A673 (cell line): Measurements from ENCODE around the gene DEDD. TPM values are rescaled to one million over a fixed set of nuclear protein-coding genes. Genes with fewer than 3 reads are reported as not detected.

ENCODE experiments used
- BruUV-seq: library from RNA; stranded (reverse); fragments of 400-500 nt; replicated peaks from 2 replicates; lab custom pipeline; 2021; lab: Mats Ljungman, UMichigan
- CTCF ChIA-PET: fragments of 300-600 bp; sonication (Branson Sonifier 250); formaldehyde crosslinking; loops from one replicate; lab custom pipeline; 2022; ENCODE audit warnings: antibody characterized with exemption; lab: Charles Lee
- POLR2A ChIA-PET: fragments of 300-600 bp; sonication (Branson Sonifier 250); formaldehyde crosslinking; loops from one replicate; lab custom pipeline; 2022; ENCODE audit warnings: antibody characterized with exemption; ENCODE audit not compliant: low non-redundant PET; lab: Charles Lee
- DNase-seq: peaks from one replicate; pipeline ENCODE4 v3.0.0-alpha.2; 2015; ENCODE audit warnings: low spot score
- H3K27ac ChIP-seq: fragments of 200-600 bp; sonication (generic); 2 replicates; pipeline ENCODE4 v1.5.1; 2016; ENCODE audit warnings: mixed run types, low read depth, mild to moderate bottlenecking, mixed read lengths, antibody characterized with exemption, low read length; ENCODE audit not compliant: poor library complexity, severe bottlenecking
- H3K27me3 ChIP-seq: fragments of 200-600 bp; sonication (generic); replicated peaks from 2 replicates; pipeline ENCODE4 v1.6.1; 2017; ENCODE audit warnings: mixed run types, low read depth, mild to moderate bottlenecking, mixed read lengths, antibody characterized with exemption, low read length; ENCODE audit not compliant: insufficient read depth, poor library complexity
- H3K36me3 ChIP-seq: fragments of 200-600 bp; sonication (generic); 2 replicates; pipeline ENCODE4 v1.6.1; 2016; ENCODE audit warnings: mixed run types, mild to moderate bottlenecking, mixed read lengths, antibody characterized with exemption, low read length; ENCODE audit not compliant: insufficient read depth, poor library complexity, severe bottlenecking
- H3K4me1 ChIP-seq: fragments of 200-600 bp; sonication (generic); 2 replicates; pipeline ENCODE4 v1.6.1; 2017; ENCODE audit warnings: mixed run types, mild to moderate bottlenecking, mixed read lengths, antibody characterized with exemption, low read length; ENCODE audit not compliant: insufficient read depth, poor library complexity, severe bottlenecking
- H3K4me3 ChIP-seq: fragments of 200-600 bp; sonication (generic); 2 replicates; pipeline ENCODE4 v1.5.1; 2016; ENCODE audit warnings: low read depth, mixed run types, mild to moderate bottlenecking, mixed read lengths, low read length; ENCODE audit not compliant: poor library complexity, severe bottlenecking
- H3K9me3 ChIP-seq: fragments of 200-600 bp; sonication (generic); 2 replicates; pipeline ENCODE4 v1.6.1; 2016; ENCODE audit warnings: mixed run types, low read depth, mild to moderate bottlenecking, mixed read lengths, antibody characterized with exemption, low read length; ENCODE audit not compliant: poor library complexity, severe bottlenecking
- EZH2 ChIP-seq: fragments of 200-600 bp; sonication (generic); IDR thresholded peaks from 2 replicates; pipeline ENCODE4 v1.6.1; 2017; ENCODE audit warnings: borderline replicate concordance, low read depth, mild to moderate bottlenecking, mixed read lengths, antibody characterized with exemption, low read length; ENCODE audit not compliant: poor library complexity, severe bottlenecking
- intact Hi-C: fragments of 100-400 bp; cut with micrococcal nuclease; formaldehyde crosslinking; loops from one replicate; pipeline ENCODE4 v1.10.0; 2022; ENCODE audit not compliant: unreplicated experiment
- total RNA-seq: library from RNA; stranded (reverse); gene quantifications from 2 replicates; pipeline ENCODE4 v1.2.3, GENCODE V29; 2021
- TF ChIP-seq, protein P1 (sequence below): fragments of 300-800, 200-600 bp; sonication (generic); conservative IDR thresholded peaks from 2 replicates; pipeline ENCODE4 v1.5.1; 2017; ENCODE audit warnings: low read depth, mild to moderate bottlenecking, antibody characterized with exemption, low read length, moderate library complexity, mixed read lengths

Gene DEDD
- total RNA-seq, 1 experiment from 2014 or later = 54.6 TPM

DNA sequence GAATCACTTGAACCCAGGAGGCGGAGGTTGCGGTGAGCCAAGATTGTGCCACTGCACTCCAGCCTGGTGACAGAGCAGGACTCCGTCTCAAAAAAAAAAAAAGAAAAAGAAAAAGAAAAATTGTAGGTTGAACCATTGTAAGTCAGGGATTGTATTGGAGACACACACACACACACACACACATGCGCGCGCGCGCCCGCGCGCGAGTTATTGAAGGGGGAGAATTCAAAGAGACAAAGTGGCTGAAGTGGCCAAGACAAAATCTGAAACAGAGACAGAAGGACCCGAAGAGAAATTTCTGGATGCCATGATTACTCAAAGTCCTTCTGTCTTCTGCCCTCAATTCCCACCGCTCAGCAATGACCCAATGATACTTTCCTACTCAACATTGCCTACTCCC, 38.0 kb downstream of the DEDD start:
- H3K4me3 ChIP-seq = no peak overlapping the region
- DNase-seq = no peak
- ChIA-PET CTCF (no interaction called here), POLR2A (no interaction called here)
- intact Hi-C loops = loop anchor here (5.0 to 10.0 kb wide), 2 partner anchors 47 to 370 kb away; partner anchors contain the start of gene USF1
- no peak overlapping the region for H3K27ac ChIP-seq
- H3K27me3 ChIP-seq = peaks cover 3% of the 10 kb centered on the region
- H3K9me3 ChIP-seq = no peaks in the 10 kb centered on the region
- BruUV-seq = no TSS peak
- no peak for TF ChIP-seq EZH2
- TF ChIP-seq, protein P1, sequence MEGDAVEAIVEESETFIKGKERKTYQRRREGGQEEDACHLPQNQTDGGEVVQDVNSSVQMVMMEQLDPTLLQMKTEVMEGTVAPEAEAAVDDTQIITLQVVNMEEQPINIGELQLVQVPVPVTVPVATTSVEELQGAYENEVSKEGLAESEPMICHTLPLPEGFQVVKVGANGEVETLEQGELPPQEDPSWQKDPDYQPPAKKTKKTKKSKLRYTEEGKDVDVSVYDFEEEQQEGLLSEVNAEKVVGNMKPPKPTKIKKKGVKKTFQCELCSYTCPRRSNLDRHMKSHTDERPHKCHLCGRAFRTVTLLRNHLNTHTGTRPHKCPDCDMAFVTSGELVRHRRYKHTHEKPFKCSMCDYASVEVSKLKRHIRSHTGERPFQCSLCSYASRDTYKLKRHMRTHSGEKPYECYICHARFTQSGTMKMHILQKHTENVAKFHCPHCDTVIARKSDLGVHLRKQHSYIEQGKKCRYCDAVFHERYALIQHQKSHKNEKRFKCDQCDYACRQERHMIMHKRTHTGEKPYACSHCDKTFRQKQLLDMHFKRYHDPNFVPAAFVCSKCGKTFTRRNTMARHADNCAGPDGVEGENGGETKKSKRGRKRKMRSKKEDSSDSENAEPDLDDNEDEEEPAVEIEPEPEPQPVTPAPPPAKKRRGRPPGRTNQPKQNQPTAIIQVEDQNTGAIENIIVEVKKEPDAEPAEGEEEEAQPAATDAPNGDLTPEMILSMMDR = no peak
- H3K36me3 ChIP-seq = no peaks in the 10 kb centered on the region
- H3K4me1 ChIP-seq = no peaks in the 10 kb centered on the region

DNA sequence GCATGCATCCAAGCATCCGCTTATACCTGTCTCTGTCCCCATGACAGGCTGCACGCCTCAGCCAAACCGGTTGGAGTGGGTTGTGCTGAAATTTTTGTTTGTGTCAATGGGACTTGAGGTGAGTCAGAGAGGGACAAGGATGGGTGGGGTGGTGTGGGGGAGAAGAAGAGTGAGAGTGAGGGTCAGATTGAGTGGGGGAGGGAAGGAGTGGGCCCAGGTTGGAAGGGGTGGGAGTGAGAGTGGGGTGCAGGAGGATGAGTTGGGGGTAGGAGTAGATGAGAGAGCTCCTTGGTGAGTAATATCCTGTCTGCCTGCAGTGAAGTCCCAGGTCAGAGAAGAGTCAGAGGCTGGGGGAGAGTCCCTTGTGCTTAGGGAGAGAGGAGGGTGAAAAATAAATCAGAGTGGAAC, 39.8 kb downstream of the DEDD start:
- Histone ChIP-seq H3K27me3 (peaks cover 3% of the 10 kb centered on the region), H3K4me3 (no peak overlapping the region), H3K4me1 (no peaks in the 10 kb centered on the region), H3K27ac (no peak overlapping the region), H3K36me3 (no peaks in the 10 kb centered on the region), H3K9me3 (no peaks in the 10 kb centered on the region)
- BruUV-seq = no TSS peak
- intact Hi-C loops = loop anchor here (5.0 to 10.0 kb wide), 2 partner anchors 45 to 368 kb away; partner anchors contain the start of gene USF1
- no peak for DNase-seq
- no peak for TF ChIP-seq EZH2
- ChIA-PET POLR2A (no interaction called here), CTCF (no interaction called here)

DNA sequence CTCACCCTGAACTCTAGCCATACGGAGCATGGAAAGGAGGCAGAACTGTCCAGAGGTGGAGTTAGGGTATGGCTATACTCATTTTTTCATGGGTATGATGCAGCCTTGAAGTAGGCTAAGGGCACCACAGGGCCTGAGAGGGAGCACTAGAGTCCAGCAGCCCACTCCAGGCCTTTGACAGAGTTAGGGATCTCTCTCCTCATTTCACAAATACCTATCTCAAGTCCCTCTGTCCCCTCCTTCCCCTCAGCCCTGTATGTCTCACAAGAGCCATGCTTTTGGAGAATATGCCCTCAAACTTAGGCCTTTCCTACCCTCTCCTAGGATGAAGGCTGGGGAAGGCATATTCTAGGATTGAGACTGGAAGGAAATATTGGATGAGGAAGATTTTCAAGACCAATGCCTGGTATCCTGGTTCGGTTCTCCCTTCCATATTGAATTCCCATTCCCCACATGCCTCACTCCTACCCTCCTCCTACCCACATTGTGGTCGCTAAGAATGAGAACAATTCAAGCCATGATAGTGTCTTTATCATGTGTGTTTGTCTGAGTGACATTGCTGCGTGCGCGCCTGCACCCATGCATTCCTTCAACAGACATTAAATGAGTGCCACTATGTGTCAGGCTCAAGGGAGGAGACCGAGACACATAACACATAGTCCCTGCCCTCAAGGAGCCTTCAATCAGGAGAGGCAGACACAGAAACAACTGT, 40.5 kb downstream of the DEDD start:
- no peaks in the 10 kb centered on the region for H3K4me1 ChIP-seq
- no peak overlapping the region for H3K27ac ChIP-seq
- no peak overlapping the region for H3K4me3 ChIP-seq
- peaks cover 3% of the 10 kb centered on the region for H3K27me3 ChIP-seq
- intact Hi-C loops = loop anchor here (5.0 to 10.0 kb wide), 2 partner anchors 45 to 367 kb away; partner anchors contain the start of gene USF1
- no TSS peak for BruUV-seq
- TF ChIP-seq, protein P1 = no peak
- TF ChIP-seq EZH2 = no peak
- CTCF ChIA-PET = no interaction called here
- no peaks in the 10 kb centered on the region for H3K36me3 ChIP-seq
- H3K9me3 ChIP-seq = no peaks in the 10 kb centered on the region
- POLR2A ChIA-PET = no interaction called here
- DNase-seq = no peak
